WTC11 (cell line): ENCODE data around the gene KXD1. TPM values are rescaled to one million over a fixed set of nuclear protein-coding genes. Genes with fewer than 3 reads are reported as not detected.

ENCODE experiments used
- CREM ChIP-seq: sonication (generic); formaldehyde crosslinking; IDR thresholded peaks from 2 replicates; pipeline ENCODE4 v1.8.1; 2022; ENCODE audit warnings: mild to moderate bottlenecking, missing genetic modification reagents, moderate library complexity
- ETV6 ChIP-seq: sonication (generic); formaldehyde crosslinking; IDR thresholded peaks from 2 replicates; pipeline ENCODE4 v1.8.1; 2022; ENCODE audit warnings: mild to moderate bottlenecking, missing genetic modification reagents
- FOXK1 ChIP-seq: sonication (generic); formaldehyde crosslinking; IDR thresholded peaks from 2 replicates; pipeline ENCODE4 v1.8.0; 2022; ENCODE audit warnings: mild to moderate bottlenecking, moderate library complexity, missing genetic modification reagents
- NFATC4 ChIP-seq: fragments of 250-450 bp; sonication (Bioruptor Pico); IDR thresholded peaks from 2 replicates; pipeline ENCODE4 v1.9.0; 2021; ENCODE audit warnings: mild to moderate bottlenecking
- NFYB ChIP-seq: sonication (generic); formaldehyde crosslinking; conservative IDR thresholded peaks from 2 replicates; pipeline ENCODE4 v1.8.0; 2022; ENCODE audit warnings: low read depth, missing genetic modification reagents
- NR3C1 ChIP-seq: sonication (generic); formaldehyde crosslinking; conservative IDR thresholded peaks from 2 replicates; pipeline ENCODE4 v1.8.1; 2023; ENCODE audit warnings: low read depth, mild to moderate bottlenecking, missing genetic modification reagents
- RELA ChIP-seq: sonication (generic); formaldehyde crosslinking; IDR thresholded peaks from 2 replicates; pipeline ENCODE4 v1.8.1; 2022; ENCODE audit warnings: missing genetic modification reagents, mild to moderate bottlenecking, borderline replicate concordance
- ZNF219 ChIP-seq: sonication (generic); formaldehyde crosslinking; IDR thresholded peaks from 2 replicates; pipeline ENCODE4 v1.8.0; 2023; ENCODE audit warnings: missing genetic modification reagents, mild to moderate bottlenecking, borderline replicate concordance
- ZNF263 ChIP-seq: sonication (generic); formaldehyde crosslinking; IDR thresholded peaks from 2 replicates; pipeline ENCODE4 v1.8.1; 2022; ENCODE audit warnings: low read depth, mild to moderate bottlenecking, moderate library complexity, missing genetic modification reagents
- ZNF396 ChIP-seq: fragments of 250-450 bp; sonication (Bioruptor Pico); IDR thresholded peaks from 2 replicates; pipeline ENCODE4 v1.8.0; 2021; ENCODE audit warnings: mild to moderate bottlenecking, moderate library complexity, borderline replicate concordance
- ZNF671 ChIP-seq: fragments of 250-450 bp; sonication (Bioruptor Pico); IDR thresholded peaks from 2 replicates; pipeline ENCODE4 v1.8.0; 2021; ENCODE audit warnings: mild to moderate bottlenecking
- total RNA-seq: library from RNA; stranded (reverse); gene quantifications from 3 replicates; pipeline ENCODE4 v1.2.3, GENCODE V29; 2021
- TF ChIP-seq, protein P1 (sequence below): sonication (generic); formaldehyde crosslinking; IDR thresholded peaks from 2 replicates; pipeline ENCODE4 v1.8.0; 2022; ENCODE audit warnings: missing genetic modification reagents
- TF ChIP-seq, protein P2 (sequence below): sonication (generic); formaldehyde crosslinking; IDR thresholded peaks from 2 replicates; pipeline ENCODE4 v1.8.1; 2023; ENCODE audit warnings: mild to moderate bottlenecking, missing genetic modification reagents
- TF ChIP-seq, protein P3 (sequence below): sonication (generic); formaldehyde crosslinking; IDR thresholded peaks from 2 replicates; pipeline ENCODE4 v1.8.1; 2022; ENCODE audit warnings: low read depth, missing genetic modification reagents, borderline replicate concordance
- TF ChIP-seq, protein P4 (sequence below): sonication (generic); formaldehyde crosslinking; IDR thresholded peaks from 2 replicates; pipeline ENCODE4 v1.8.1; 2023; ENCODE audit warnings: mild to moderate bottlenecking, missing genetic modification reagents, moderate library complexity
- TF ChIP-seq, protein P5 (sequence below): sonication (generic); formaldehyde crosslinking; IDR thresholded peaks from 2 replicates; pipeline ENCODE4 v1.8.1; 2023; ENCODE audit warnings: mild to moderate bottlenecking, missing genetic modification reagents, borderline replicate concordance
- TF ChIP-seq, protein P6 (sequence below): sonication (generic); formaldehyde crosslinking; IDR thresholded peaks from 2 replicates; pipeline ENCODE4 v1.8.0; 2022; ENCODE audit warnings: mild to moderate bottlenecking, missing genetic modification reagents
- TF ChIP-seq, protein P7 (sequence below): fragments of 250-450 bp; sonication (Bioruptor Pico); IDR thresholded peaks from 2 replicates; pipeline ENCODE4 v1.8.0; 2021; ENCODE audit warnings: mild to moderate bottlenecking
- TF ChIP-seq, protein P8 (sequence below): fragments of 250-450 bp; sonication (Bioruptor Pico); IDR thresholded peaks from 2 replicates; pipeline ENCODE4 v1.9.0; 2021; ENCODE audit warnings: mild to moderate bottlenecking

Gene KXD1
- total RNA-seq, 1 experiment from 2014 or later, result 136 TPM

DNA sequence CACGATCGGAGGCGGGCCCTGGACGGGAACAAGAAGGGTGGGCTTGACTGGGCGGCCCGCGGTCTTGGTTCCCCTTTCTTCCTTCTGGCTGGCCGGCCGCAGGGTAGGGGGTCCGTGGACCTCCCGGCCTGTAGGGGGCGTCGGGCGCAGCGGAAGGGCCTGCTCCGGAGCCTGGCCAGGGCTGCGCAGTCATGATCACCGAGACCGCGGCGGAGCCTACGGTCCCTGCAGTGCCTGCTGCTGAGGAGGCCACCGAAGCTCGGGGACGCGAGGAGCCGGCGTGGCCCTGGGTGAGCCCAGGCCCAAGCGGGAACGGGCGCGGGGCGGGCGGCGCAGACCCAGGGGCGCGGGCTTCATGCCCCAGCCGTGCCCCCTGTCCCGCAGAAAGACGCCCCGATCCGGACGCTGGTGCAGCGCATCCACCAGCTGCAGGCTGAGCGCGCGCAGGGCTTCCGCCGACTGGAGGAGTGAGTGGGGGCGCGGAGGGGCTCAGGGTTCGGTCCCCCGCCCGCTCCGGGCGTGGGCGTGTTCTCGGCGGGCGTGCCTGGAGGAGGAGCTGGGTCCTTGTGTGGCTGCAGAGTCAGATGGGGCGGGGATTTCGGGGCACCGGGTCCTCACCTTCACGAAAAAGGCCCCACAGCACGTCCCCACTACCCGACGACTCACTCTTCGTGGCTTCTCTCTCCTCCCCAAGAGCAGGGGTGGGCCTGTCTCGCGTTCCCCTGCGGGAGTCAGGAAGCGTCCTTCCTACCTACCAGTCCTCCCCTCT is 31.1 kb downstream of the KXD1 start, which contains the start of gene REX1BD (continued):
- TF ChIP-seq, protein P1, sequence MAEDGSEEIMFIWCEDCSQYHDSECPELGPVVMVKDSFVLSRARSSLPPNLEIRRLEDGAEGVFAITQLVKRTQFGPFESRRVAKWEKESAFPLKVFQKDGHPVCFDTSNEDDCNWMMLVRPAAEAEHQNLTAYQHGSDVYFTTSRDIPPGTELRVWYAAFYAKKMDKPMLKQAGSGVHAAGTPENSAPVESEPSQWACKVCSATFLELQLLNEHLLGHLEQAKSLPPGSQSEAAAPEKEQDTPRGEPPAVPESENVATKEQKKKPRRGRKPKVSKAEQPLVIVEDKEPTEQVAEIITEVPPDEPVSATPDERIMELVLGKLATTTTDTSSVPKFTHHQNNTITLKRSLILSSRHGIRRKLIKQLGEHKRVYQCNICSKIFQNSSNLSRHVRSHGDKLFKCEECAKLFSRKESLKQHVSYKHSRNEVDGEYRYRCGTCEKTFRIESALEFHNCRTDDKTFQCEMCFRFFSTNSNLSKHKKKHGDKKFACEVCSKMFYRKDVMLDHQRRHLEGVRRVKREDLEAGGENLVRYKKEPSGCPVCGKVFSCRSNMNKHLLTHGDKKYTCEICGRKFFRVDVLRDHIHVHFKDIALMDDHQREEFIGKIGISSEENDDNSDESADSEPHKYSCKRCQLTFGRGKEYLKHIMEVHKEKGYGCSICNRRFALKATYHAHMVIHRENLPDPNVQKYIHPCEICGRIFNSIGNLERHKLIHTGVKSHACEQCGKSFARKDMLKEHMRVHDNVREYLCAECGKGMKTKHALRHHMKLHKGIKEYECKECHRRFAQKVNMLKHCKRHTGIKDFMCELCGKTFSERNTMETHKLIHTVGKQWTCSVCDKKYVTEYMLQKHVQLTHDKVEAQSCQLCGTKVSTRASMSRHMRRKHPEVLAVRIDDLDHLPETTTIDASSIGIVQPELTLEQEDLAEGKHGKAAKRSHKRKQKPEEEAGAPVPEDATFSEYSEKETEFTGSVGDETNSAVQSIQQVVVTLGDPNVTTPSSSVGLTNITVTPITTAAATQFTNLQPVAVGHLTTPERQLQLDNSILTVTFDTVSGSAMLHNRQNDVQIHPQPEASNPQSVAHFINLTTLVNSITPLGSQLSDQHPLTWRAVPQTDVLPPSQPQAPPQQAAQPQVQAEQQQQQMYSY, result peak; percentile 20; the same call in 1 of the 2 replicates
- TF ChIP-seq, protein P2, sequence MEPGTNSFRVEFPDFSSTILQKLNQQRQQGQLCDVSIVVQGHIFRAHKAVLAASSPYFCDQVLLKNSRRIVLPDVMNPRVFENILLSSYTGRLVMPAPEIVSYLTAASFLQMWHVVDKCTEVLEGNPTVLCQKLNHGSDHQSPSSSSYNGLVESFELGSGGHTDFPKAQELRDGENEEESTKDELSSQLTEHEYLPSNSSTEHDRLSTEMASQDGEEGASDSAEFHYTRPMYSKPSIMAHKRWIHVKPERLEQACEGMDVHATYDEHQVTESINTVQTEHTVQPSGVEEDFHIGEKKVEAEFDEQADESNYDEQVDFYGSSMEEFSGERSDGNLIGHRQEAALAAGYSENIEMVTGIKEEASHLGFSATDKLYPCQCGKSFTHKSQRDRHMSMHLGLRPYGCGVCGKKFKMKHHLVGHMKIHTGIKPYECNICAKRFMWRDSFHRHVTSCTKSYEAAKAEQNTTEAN (CRISPR knock-in tag), result peak; percentile 90
- TF ChIP-seq NR3C1 (CRISPR knock-in tag) (0 out of 2 replicates have a peak, but pooled peaks have one; percentile 69), CREM (peak; percentile 59; the same call in 1 of the 2 replicates), NFYB (CRISPR knock-in tag) (no peak), ZNF219 (CRISPR knock-in tag) (peak; percentile 85; the same call in 1 of the 2 replicates), RELA (CRISPR knock-in tag) (no peak), FOXK1 (CRISPR knock-in tag) (peak; percentile 82), ZNF263 (peak; percentile 53; the same call in 1 of the 2 replicates), ZNF671 (CRISPR knock-in tag) (no peak), ETV6 (CRISPR knock-in tag) (peak; percentile 74; the same call in 1 of the 2 replicates), NFATC4 (CRISPR knock-in tag) (no peak), ZNF396 (CRISPR knock-in tag) (no peak)
- TF ChIP-seq, protein P3, sequence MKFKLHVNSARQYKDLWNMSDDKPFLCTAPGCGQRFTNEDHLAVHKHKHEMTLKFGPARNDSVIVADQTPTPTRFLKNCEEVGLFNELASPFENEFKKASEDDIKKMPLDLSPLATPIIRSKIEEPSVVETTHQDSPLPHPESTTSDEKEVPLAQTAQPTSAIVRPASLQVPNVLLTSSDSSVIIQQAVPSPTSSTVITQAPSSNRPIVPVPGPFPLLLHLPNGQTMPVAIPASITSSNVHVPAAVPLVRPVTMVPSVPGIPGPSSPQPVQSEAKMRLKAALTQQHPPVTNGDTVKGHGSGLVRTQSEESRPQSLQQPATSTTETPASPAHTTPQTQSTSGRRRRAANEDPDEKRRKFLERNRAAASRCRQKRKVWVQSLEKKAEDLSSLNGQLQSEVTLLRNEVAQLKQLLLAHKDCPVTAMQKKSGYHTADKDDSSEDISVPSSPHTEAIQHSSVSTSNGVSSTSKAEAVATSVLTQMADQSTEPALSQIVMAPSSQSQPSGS (CRISPR knock-in tag), result peak; percentile 27; the same call in 1 of the 2 replicates
- TF ChIP-seq, protein P4, sequence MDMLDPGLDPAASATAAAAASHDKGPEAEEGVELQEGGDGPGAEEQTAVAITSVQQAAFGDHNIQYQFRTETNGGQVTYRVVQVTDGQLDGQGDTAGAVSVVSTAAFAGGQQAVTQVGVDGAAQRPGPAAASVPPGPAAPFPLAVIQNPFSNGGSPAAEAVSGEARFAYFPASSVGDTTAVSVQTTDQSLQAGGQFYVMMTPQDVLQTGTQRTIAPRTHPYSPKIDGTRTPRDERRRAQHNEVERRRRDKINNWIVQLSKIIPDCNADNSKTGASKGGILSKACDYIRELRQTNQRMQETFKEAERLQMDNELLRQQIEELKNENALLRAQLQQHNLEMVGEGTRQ (CRISPR knock-in tag), result 0 out of 2 replicates have a peak, but pooled peaks have one; percentile 33
- TF ChIP-seq, protein P5, sequence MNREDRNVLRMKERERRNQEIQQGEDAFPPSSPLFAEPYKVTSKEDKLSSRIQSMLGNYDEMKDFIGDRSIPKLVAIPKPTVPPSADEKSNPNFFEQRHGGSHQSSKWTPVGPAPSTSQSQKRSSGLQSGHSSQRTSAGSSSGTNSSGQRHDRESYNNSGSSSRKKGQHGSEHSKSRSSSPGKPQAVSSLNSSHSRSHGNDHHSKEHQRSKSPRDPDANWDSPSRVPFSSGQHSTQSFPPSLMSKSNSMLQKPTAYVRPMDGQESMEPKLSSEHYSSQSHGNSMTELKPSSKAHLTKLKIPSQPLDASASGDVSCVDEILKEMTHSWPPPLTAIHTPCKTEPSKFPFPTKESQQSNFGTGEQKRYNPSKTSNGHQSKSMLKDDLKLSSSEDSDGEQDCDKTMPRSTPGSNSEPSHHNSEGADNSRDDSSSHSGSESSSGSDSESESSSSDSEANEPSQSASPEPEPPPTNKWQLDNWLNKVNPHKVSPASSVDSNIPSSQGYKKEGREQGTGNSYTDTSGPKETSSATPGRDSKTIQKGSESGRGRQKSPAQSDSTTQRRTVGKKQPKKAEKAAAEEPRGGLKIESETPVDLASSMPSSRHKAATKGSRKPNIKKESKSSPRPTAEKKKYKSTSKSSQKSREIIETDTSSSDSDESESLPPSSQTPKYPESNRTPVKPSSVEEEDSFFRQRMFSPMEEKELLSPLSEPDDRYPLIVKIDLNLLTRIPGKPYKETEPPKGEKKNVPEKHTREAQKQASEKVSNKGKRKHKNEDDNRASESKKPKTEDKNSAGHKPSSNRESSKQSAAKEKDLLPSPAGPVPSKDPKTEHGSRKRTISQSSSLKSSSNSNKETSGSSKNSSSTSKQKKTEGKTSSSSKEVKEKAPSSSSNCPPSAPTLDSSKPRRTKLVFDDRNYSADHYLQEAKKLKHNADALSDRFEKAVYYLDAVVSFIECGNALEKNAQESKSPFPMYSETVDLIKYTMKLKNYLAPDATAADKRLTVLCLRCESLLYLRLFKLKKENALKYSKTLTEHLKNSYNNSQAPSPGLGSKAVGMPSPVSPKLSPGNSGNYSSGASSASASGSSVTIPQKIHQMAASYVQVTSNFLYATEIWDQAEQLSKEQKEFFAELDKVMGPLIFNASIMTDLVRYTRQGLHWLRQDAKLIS (CRISPR knock-in tag), result 0 out of 2 replicates have a peak, but pooled peaks have one; percentile 32
- TF ChIP-seq, protein P6, sequence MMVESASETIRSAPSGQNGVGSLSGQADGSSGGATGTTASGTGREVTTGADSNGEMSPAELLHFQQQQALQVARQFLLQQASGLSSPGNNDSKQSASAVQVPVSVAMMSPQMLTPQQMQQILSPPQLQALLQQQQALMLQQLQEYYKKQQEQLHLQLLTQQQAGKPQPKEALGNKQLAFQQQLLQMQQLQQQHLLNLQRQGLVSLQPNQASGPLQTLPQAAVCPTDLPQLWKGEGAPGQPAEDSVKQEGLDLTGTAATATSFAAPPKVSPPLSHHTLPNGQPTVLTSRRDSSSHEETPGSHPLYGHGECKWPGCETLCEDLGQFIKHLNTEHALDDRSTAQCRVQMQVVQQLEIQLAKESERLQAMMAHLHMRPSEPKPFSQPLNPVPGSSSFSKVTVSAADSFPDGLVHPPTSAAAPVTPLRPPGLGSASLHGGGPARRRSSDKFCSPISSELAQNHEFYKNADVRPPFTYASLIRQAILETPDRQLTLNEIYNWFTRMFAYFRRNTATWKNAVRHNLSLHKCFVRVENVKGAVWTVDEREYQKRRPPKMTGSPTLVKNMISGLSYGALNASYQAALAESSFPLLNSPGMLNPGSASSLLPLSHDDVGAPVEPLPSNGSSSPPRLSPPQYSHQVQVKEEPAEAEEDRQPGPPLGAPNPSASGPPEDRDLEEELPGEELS, result 0 out of 2 replicates have a peak, but pooled peaks have one; percentile 67
- TF ChIP-seq, protein P7, sequence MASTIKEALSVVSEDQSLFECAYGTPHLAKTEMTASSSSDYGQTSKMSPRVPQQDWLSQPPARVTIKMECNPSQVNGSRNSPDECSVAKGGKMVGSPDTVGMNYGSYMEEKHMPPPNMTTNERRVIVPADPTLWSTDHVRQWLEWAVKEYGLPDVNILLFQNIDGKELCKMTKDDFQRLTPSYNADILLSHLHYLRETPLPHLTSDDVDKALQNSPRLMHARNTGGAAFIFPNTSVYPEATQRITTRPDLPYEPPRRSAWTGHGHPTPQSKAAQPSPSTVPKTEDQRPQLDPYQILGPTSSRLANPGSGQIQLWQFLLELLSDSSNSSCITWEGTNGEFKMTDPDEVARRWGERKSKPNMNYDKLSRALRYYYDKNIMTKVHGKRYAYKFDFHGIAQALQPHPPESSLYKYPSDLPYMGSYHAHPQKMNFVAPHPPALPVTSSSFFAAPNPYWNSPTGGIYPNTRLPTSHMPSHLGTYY (CRISPR knock-in tag), result no peak
- TF ChIP-seq, protein P8, sequence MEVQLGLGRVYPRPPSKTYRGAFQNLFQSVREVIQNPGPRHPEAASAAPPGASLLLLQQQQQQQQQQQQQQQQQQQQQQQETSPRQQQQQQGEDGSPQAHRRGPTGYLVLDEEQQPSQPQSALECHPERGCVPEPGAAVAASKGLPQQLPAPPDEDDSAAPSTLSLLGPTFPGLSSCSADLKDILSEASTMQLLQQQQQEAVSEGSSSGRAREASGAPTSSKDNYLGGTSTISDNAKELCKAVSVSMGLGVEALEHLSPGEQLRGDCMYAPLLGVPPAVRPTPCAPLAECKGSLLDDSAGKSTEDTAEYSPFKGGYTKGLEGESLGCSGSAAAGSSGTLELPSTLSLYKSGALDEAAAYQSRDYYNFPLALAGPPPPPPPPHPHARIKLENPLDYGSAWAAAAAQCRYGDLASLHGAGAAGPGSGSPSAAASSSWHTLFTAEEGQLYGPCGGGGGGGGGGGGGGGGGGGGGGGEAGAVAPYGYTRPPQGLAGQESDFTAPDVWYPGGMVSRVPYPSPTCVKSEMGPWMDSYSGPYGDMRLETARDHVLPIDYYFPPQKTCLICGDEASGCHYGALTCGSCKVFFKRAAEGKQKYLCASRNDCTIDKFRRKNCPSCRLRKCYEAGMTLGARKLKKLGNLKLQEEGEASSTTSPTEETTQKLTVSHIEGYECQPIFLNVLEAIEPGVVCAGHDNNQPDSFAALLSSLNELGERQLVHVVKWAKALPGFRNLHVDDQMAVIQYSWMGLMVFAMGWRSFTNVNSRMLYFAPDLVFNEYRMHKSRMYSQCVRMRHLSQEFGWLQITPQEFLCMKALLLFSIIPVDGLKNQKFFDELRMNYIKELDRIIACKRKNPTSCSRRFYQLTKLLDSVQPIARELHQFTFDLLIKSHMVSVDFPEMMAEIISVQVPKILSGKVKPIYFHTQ (CRISPR knock-in tag), result no peak
